Endothelial cell of umbilical vein (primary cell): Measurements from ENCODE around the gene ARV1. TPM values are rescaled to one million over a fixed set of nuclear protein-coding genes. Genes with fewer than 3 reads are reported as not detected.

Source experiments
- BruUV-seq: library from RNA; stranded (reverse); fragments of 400-500 nt; replicated peaks from 2 replicates; lab custom pipeline; 2021; lab: Mats Ljungman, UMichigan
- CTCF ChIA-PET: fragments of 300-600, 350-600 bp; sonication (Branson Sonifier 250); formaldehyde crosslinking; loops from one replicate; lab custom pipeline; 2021; ENCODE audit warnings: antibody characterized with exemption, inconsistent platforms; lab: Charles Lee
- POLR2A ChIA-PET: fragments of 300-600, 350-600 bp; sonication (Branson Sonifier 250); formaldehyde crosslinking; loops from one replicate; lab custom pipeline; 2021; ENCODE audit warnings: antibody characterized with exemption, inconsistent platforms; lab: Charles Lee
- DNase-seq: peaks from one replicate; pipeline ENCODE4 v3.0.0-alpha.2; 2011; ENCODE audit warnings: low read depth, low spot score
- FAIRE-seq: peaks from 2 replicates; lab custom pipeline; 2011; peaks lifted over from hg19 to GRCh38; lab: Jason Lieb, UNC
- H2AFZ ChIP-seq: 2 replicates; pipeline ENCODE4 v1.6.0; 2012; ENCODE audit warnings: low read depth, low read length, control low read depth, inconsistent platforms
- H3K27ac ChIP-seq: 2 replicates; pipeline ENCODE4 v1.5.1; 2011; ENCODE audit warnings: low read depth, mild to moderate bottlenecking, control low read depth, low read length, moderate library complexity; ENCODE audit not compliant: insufficient read depth
- H3K27me3 ChIP-seq, 2 experiments: 2 replicates each; pipeline versions ENCODE4 v1.6.0 to v1.6.1; 2011; ENCODE audit warnings: low read length in 2 of 2, mixed read lengths in 1 of 2; ENCODE audit not compliant: control insufficient read depth in 2 of 2, insufficient read depth in 2 of 2
- H3K36me3 ChIP-seq, 2 experiments: 2 replicates in 1 of 2; 3 replicates in 1 of 2; pipeline ENCODE4 v1.5.1; 2011; ENCODE audit warnings: low read length in 2 of 2, mild to moderate bottlenecking in 1 of 2, moderate library complexity in 1 of 2; ENCODE audit not compliant: control insufficient read depth in 2 of 2, insufficient read depth in 2 of 2; ENCODE audit errors: extremely low read depth in 1 of 2
- H3K4me1 ChIP-seq: 3 replicates; pipeline ENCODE4 v1.5.1; 2011; ENCODE audit warnings: mild to moderate bottlenecking, low read length; ENCODE audit not compliant: control insufficient read depth, insufficient read depth; ENCODE audit errors: extremely low read depth
- H3K4me2 ChIP-seq: 2 replicates; pipeline ENCODE4 v1.6.1; 2011; ENCODE audit warnings: low read length, control low read depth, mixed read lengths; ENCODE audit not compliant: insufficient read depth
- H3K4me3 ChIP-seq, 3 experiments: fragments of 200-600 bp in 1 of 3; sonication (generic), shearing (Covaris generic) in 1 of 3; replicated peaks in 1 of 3; 2 replicates each; pipeline ENCODE4 v1.5.1; 2011 to 2016; ENCODE audit warnings: control low read depth in 3 of 3, low read length in 3 of 3, mild to moderate bottlenecking in 2 of 3, inconsistent platforms in 1 of 3, low read depth in 1 of 3, moderate library complexity in 1 of 3; ENCODE audit not compliant: insufficient read depth in 1 of 3
- H3K79me2 ChIP-seq: 2 replicates; pipeline ENCODE4 v1.6.0; 2012; ENCODE audit warnings: low read length, inconsistent platforms; ENCODE audit not compliant: control insufficient read depth, insufficient read depth
- H3K9ac ChIP-seq: replicated peaks from 2 replicates; pipeline ENCODE3; 2011; ENCODE audit warnings: low read length, control low read depth; ENCODE audit not compliant: insufficient read depth; ENCODE audit errors: extremely low read depth
- H3K9me1 ChIP-seq: replicated peaks from 3 replicates; pipeline ENCODE4 v1.6.0; 2011; ENCODE audit warnings: mild to moderate bottlenecking, low read length; ENCODE audit not compliant: control insufficient read depth, insufficient read depth; ENCODE audit errors: extremely low read depth
- H3K9me3 ChIP-seq: replicated peaks from 2 replicates; pipeline ENCODE4 v1.5.1; 2012; ENCODE audit warnings: low read length, inconsistent platforms; ENCODE audit not compliant: control insufficient read depth, insufficient read depth
- H4K20me1 ChIP-seq: replicated peaks from 2 replicates; pipeline ENCODE3; 2011; ENCODE audit warnings: mild to moderate bottlenecking, low read length; ENCODE audit not compliant: control insufficient read depth, insufficient read depth; ENCODE audit errors: extremely low read depth
- EZH2 ChIP-seq: IDR thresholded peaks from 2 replicates; pipeline ENCODE4 v1.6.1; 2012; ENCODE audit warnings: borderline replicate concordance, low read depth, mild to moderate bottlenecking, moderate library complexity, low read length, inconsistent platforms; ENCODE audit not compliant: severe bottlenecking
- FOS ChIP-seq: IDR thresholded peaks from 2 replicates; pipeline ENCODE4 v1.6.1; 2011; ENCODE audit warnings: mild to moderate bottlenecking, low read length, moderate library complexity, borderline replicate concordance; ENCODE audit not compliant: insufficient read depth
- GATA2 ChIP-seq: IDR thresholded peaks from 2 replicates; pipeline ENCODE4 v1.7.0; 2011; ENCODE audit warnings: low read depth, mild to moderate bottlenecking, moderate library complexity, mixed read lengths, low read length; ENCODE audit not compliant: insufficient read length, insufficient read depth
- JUN ChIP-seq: IDR thresholded peaks from 2 replicates; pipeline ENCODE4 v1.6.1; 2011; ENCODE audit warnings: borderline replicate concordance, low read depth; ENCODE audit not compliant: insufficient read length, insufficient read depth
- MYC ChIP-seq: IDR thresholded peaks from one replicate; pipeline ENCODE4 v1.6.1; 2011; ENCODE audit warnings: mild to moderate bottlenecking, low read depth, low read length
- POLR2AphosphoS5 ChIP-seq: IDR thresholded peaks from 2 replicates; pipeline ENCODE4 v1.6.1; 2012; ENCODE audit warnings: low read depth, mild to moderate bottlenecking, control low read depth, low read length, moderate library complexity; ENCODE audit not compliant: insufficient read depth
- dilution Hi-C: fragments of 300-500 bp; cut with MboI; formaldehyde crosslinking; loops from one replicate; pipeline ENCODE4 v1.15.0; 2019; ENCODE audit warnings: low sequenced_read_pairs; ENCODE audit not compliant: extremely low pct_ligation_motif_present
- intact Hi-C: fragments of 100-400 bp; cut with micrococcal nuclease; formaldehyde crosslinking; loops from one replicate; pipeline ENCODE4 v1.10.0; 2022
- polyA plus RNA-seq, 4 experiments: library from polyadenylated mRNA; depleted of rRNA in 3 of 4; stranded (reverse) in 3 of 4; unstranded in 1 of 4; fragments of >200 nt; gene quantifications; 2 replicates each; pipeline versions ENCODE4 v1.2.1 to v1.2.3, GENCODE V29; 2011 to 2012; ENCODE audit warnings: missing spikeins in 1 of 4
- total RNA-seq: library from RNA; stranded (reverse); gene quantifications from 2 replicates; pipeline ENCODE4 v1.2.3, GENCODE V29; 2021
- TF ChIP-seq, protein P1 (sequence below): IDR thresholded peaks from 2 replicates; pipeline ENCODE4 v1.6.1; 2011; ENCODE audit not compliant: insufficient read depth, insufficient read length
- TF ChIP-seq, protein P2 (sequence below), 2 donors: IDR thresholded peaks; 1 replicate in 1 of 2; 2 replicates in 1 of 2; pipeline ENCODE4 v1.5.1; 2011; ENCODE audit warnings: low read length in 2 of 2, mild to moderate bottlenecking in 2 of 2, moderate library complexity in 2 of 2, control low read depth in 1 of 2, inconsistent platforms in 1 of 2, low read depth in 1 of 2; ENCODE audit not compliant: insufficient read depth in 1 of 2; ENCODE audit errors: extremely low read depth in 1 of 2

The ARV1 gene
- total and polyA plus RNA-seq, 2 donors (not counting 3 experiments of a cell fraction or from before 2014, with no cell fraction given) = 10.7 to 14.0 TPM

DNA sequence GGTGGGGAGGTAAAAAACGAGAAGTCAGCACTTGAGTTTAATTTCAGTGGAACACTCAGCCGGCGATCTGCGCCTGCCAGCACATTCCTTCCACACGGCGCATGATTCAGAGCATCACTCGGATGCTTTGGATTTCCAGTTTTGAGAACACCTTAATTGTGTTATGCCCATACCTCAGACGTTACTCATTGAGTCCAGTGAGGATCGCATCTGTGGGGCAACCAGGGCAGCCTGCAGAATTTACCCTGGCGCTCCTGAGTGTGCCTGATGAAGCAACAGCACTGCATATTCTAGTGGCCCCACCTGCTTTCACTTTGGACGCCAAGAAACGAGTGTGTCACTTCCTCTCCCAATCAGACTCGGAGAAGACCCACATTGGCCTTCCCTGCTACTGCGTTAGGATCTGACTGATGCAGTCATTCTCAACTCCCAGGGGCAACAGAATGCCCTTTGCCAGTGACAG lies 41.3 kb downstream of the ARV1 start:
- Histone ChIP-seq H3K27ac (no peak overlapping the region), H4K20me1 (no peaks in the 10 kb centered on the region), H3K9me1 (no peaks in the 10 kb centered on the region), H3K27me3 (no peaks in the 10 kb centered on the region), H2AFZ (no peak overlapping the region), H3K79me2 (no peaks in the 10 kb centered on the region), H3K9ac (no peak overlapping the region), H3K9me3 (no peaks in the 10 kb centered on the region), H3K4me3 (no peak overlapping the region), H3K36me3 (peaks cover 0 to 4% of the 10 kb centered on the region in 2 experiments), H3K4me1 (peaks cover 7% of the 10 kb centered on the region), H3K4me2 (no peak overlapping the region)
- POLR2A ChIA-PET = no interaction called here
- TF ChIP-seq GATA2 = no peak
- no peak for TF ChIP-seq MYC
- TF ChIP-seq FOS = no peak
- TF ChIP-seq JUN = no peak
- no peak for TF ChIP-seq POLR2AphosphoS5
- TF ChIP-seq, protein P1, sequence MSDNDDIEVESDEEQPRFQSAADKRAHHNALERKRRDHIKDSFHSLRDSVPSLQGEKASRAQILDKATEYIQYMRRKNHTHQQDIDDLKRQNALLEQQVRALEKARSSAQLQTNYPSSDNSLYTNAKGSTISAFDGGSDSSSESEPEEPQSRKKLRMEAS = no peak
- TF ChIP-seq, protein P2, sequence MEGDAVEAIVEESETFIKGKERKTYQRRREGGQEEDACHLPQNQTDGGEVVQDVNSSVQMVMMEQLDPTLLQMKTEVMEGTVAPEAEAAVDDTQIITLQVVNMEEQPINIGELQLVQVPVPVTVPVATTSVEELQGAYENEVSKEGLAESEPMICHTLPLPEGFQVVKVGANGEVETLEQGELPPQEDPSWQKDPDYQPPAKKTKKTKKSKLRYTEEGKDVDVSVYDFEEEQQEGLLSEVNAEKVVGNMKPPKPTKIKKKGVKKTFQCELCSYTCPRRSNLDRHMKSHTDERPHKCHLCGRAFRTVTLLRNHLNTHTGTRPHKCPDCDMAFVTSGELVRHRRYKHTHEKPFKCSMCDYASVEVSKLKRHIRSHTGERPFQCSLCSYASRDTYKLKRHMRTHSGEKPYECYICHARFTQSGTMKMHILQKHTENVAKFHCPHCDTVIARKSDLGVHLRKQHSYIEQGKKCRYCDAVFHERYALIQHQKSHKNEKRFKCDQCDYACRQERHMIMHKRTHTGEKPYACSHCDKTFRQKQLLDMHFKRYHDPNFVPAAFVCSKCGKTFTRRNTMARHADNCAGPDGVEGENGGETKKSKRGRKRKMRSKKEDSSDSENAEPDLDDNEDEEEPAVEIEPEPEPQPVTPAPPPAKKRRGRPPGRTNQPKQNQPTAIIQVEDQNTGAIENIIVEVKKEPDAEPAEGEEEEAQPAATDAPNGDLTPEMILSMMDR (IDR thresholded peaks at IDR 0.05; ENCODE audit: extremely low read depth in 1 of 2, insufficient read depth in 1 of 2, low read depth in 1 of 2, low read length in 2 of 2) = no peak
- no peak for TF ChIP-seq EZH2
- dilution Hi-C loops = no loop called here
- intact Hi-C loops = loop anchor here (2.0 kb wide), 2 partner anchors 73 to 191 kb away; no protein-coding TSS in a partner anchor
- CTCF ChIA-PET = no interaction called here
- no TSS peak for BruUV-seq
- DNase-seq (no peak), FAIRE-seq (peak; percentile 33)
